Measurements from ENCODE around the gene FGF3. TPM values are rescaled to one million over a fixed set of nuclear protein-coding genes. Genes with fewer than 3 reads are reported as not detected.

Gene FGF3
- total RNA-seq (2014; rRNA removed; shearing (Covaris generic)) = 0.41 TPM in 1 of 2 replicates, not detected in the other

GRCh38 chr11:69818603-69819441, at the start of gene FGF3:
FGF3 (minus strand) TSS chr11:69819416; CDS start chr11:69818933, 483 bp downstream.
- no peak for DNase-seq (ENCODE audit: low spot score)

- DNase-seq (ENCODE audit: low spot score) = no peak
Observed at GRCh38 chr11:69868871-69869270, 49.7 kb upstream of the FGF3 start.

GRCh38 chr11:69868006-69868810, 49.0 kb upstream of the FGF3 start:
- DNase-seq (ENCODE audit: low spot score) = no peak

GRCh38 chr11:69867076-69868005, 48.1 kb upstream of the FGF3 start:
- DNase-seq (ENCODE audit: low spot score) = peak; percentile 39

GRCh38 chr11:69866648-69867047, 47.4 kb upstream of the FGF3 start:
- DNase-seq (ENCODE audit: low spot score) = no peak

GRCh38 chr11:69865707-69866106, 46.5 kb upstream of the FGF3 start:
- DNase-seq (ENCODE audit: low spot score) = no peak

GRCh38 chr11:69864686-69865661, 45.8 kb upstream of the FGF3 start:
- DNase-seq (ENCODE audit: low spot score) = no peak

- no peak for DNase-seq (ENCODE audit: low spot score)
Observed at GRCh38 chr11:69863544-69864200, 44.5 kb upstream of the FGF3 start.

- no peak for DNase-seq (ENCODE audit: low spot score)
Observed at GRCh38 chr11:69862797-69863543, 43.8 kb upstream of the FGF3 start.

- DNase-seq (ENCODE audit: low spot score) = no peak
Observed at GRCh38 chr11:69862331-69862771, 43.1 kb upstream of the FGF3 start.

GRCh38 chr11:69861901-69862300, 42.7 kb upstream of the FGF3 start:
- DNase-seq (ENCODE audit: low spot score) = no peak

GRCh38 chr11:69860796-69861445, 41.7 kb upstream of the FGF3 start:
- no peak for DNase-seq (ENCODE audit: low spot score)

- no peak for DNase-seq (ENCODE audit: low spot score)
Observed at GRCh38 chr11:69860244-69860643, 41.0 kb upstream of the FGF3 start.

- no peak for DNase-seq (ENCODE audit: low spot score)
Observed at GRCh38 chr11:69859275-69859934, 40.2 kb upstream of the FGF3 start.

- no peak for DNase-seq (ENCODE audit: low spot score)
Observed at GRCh38 chr11:69855421-69855820, 36.2 kb upstream of the FGF3 start.

GRCh38 chr11:69854713-69855112, 35.5 kb upstream of the FGF3 start:
- DNase-seq (ENCODE audit: low spot score) = peak; percentile 46

GRCh38 chr11:69852056-69852455, 32.8 kb upstream of the FGF3 start:
- DNase-seq (ENCODE audit: low spot score) = no peak

- DNase-seq (ENCODE audit: low spot score) = no peak
Observed at GRCh38 chr11:69848201-69848600, 29.0 kb upstream of the FGF3 start.
